Measurements from ENCODE around the gene LYZL6.
"Not testable (repeated sequence)": the region's sequence is repeated elsewhere in the genome, so short reads cannot be mapped to it uniquely, and the experiment has no call there.

The LYZL6 gene

GRCh38 chr17:35944151-35944550 lies 638 bp upstream of the LYZL6 start:
- no peak for DNase-seq

GRCh38 chr17:35942588-35943186 lies 826 bp downstream of the LYZL6 start:
- DNase-seq, result no peak

DNA sequence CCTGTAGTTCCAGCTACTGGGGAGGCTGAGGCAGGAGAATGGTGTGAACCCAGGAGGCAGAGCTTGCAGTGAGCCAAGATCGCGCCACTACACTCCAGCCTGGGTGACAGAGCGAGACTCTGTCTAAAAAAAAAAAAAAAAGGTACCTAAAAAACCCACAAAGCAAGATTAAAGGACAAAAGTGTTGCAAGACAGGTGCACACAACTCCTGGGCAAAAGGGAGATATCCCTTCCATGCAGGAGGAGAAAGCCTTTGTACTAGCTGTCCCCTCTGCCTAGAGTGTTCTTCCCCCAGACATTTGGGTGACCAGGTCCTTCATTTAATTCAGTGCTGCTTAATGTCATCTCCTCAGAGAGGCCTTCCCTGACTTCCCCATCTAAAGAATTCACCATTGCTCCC lies 5.0 kb downstream of the LYZL6 start:
- DNase-seq, result not testable (repeated sequence)

DNA sequence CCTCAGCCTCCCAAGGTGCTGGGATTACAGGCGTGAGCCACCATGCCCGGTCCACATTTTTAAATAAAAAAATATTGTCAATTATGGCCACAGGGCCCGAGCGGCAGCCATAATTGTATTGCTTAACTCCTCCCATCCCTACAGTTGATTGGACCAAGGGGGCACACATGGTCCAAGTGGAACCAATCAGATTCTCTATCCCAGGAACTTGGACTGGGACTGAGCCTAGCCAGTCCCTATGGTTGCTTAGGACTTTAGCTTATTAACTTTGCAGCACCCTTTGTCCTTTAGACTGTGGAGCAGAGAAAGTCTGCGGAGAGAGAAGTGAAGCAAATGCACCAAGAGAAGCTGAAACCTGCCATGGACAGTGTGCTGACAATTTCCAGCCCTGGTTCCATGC lies 7.5 kb downstream of the LYZL6 start:
- DNase-seq, result no peak

DNA sequence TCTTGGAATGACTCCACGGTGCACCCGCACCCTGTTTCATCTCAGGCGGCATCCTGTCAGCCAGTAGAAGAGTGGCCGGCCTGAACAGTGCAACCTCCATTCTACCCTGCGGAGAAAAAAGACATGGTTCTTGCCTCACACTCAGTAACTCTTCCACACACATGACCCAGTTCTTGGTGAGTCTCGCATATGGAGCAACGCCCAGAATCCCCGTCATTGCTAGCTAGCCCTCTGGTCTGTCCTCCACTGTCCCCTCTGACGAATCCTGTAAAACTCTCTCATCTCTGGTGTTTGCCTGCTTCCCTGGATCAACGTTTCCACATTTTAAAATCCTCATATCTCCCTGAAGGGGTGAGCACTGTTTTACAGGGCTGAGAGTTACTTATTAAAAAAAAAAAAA lies 8.8 kb downstream of the LYZL6 start:
- no peak for DNase-seq

- no peak for DNase-seq
Measured at GRCh38 chr17:35932586-35932985, 10.9 kb downstream of the LYZL6 start.

GRCh38 chr17:35931794-35932425 lies 11.6 kb downstream of the LYZL6 start:
- DNase-seq, result no peak

GRCh38 chr17:35930211-35931065 lies 13.1 kb downstream of the LYZL6 start, which contains the start of gene RDM1:
Gene RDM1 (minus strand): TSS chr17:35930773. CDS start chr17:35930727, 46 bp downstream.
- peak; percentile 80 for DNase-seq

DNA sequence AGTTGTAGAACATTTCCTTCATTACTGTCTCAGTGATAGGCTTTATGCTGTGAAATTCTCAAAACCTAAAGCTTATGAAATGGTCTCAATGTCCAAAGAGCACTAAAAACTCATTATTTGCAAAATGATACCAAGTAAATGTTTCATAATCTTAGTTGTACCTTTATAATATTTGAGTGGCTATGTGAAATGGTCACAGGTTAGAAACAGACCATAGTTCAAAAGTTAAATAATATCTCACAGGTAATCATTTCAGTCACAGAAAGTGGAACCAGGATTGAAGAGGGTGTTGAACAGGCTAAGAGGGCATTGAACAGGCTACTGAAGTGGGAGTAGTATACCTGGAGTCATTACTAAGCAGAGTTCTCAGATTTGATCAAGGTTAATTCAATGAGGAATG lies 15.8 kb downstream of the LYZL6 start:
- DNase-seq, result no peak

- no peak for DNase-seq
Measured at GRCh38 chr17:35923609-35924114, 19.9 kb downstream of the LYZL6 start.

GRCh38 chr17:35920229-35920628 lies 23.3 kb downstream of the LYZL6 start:
- DNase-seq, result no peak

DNA sequence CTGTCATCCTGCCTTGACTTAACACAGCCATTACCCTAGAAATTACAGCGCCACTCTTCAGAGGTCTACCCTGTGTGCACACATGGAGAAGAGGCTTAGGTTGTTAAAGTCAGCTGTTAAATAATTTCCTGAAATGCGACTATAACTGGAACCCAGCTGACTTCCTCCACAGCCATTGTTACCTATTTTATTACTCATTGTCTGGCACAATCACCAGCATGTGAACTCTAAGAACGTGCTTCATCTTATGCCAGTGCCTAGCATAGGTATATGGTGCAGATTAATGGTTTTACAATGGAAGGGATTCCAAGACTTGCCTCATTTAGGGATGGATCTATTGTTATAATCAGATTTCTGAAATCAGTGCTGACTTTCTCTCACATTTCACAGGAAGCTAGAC lies 24.8 kb downstream of the LYZL6 start:
- no peak for DNase-seq

GRCh38 chr17:35917519-35918213 lies 25.8 kb downstream of the LYZL6 start:
- DNase-seq, result no peak

DNA sequence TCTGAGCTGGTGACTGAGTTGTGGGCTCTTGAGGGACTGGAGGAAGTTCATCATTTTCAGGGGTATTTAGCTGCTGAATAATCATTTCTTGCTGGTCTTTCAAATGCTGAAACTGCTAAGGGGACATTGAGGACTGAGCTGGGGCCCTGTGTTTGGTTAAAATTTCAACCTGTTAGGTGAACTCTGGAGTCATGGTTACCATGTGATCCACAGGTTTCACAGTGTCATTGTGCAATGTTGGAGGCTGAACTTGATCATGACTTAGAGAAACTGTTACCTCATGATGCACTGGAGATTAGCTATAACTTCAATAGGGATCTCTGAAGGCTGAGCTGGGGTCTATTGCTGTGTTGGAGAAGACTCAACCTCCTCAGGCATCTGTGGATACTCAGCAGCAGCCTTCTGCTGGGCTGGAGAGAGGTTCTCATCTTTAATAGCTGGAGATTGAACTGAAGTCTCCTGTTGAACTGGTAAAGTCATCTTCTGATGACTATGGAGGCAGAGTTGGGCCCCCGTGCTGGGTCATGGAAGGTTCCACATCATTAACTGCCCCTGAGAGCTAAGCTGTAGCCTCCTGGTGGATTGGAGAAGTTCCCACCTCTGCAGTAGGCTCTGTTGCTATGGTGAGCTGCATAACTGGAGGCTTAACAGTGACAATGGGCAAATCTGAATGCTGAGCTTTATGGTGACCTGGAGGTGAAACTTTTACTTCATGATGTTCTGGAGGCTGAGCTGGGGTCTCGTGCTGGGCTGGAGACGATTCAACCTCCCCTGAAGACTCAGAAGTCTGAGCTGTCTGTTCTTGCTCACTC lies 28.2 kb downstream of the LYZL6 start:
- DNase-seq, result no peak

GRCh38 chr17:35914354-35914753 lies 29.2 kb downstream of the LYZL6 start:
- DNase-seq, result no peak

GRCh38 chr17:35913609-35914008 lies 29.9 kb downstream of the LYZL6 start:
- no peak for DNase-seq

DNA sequence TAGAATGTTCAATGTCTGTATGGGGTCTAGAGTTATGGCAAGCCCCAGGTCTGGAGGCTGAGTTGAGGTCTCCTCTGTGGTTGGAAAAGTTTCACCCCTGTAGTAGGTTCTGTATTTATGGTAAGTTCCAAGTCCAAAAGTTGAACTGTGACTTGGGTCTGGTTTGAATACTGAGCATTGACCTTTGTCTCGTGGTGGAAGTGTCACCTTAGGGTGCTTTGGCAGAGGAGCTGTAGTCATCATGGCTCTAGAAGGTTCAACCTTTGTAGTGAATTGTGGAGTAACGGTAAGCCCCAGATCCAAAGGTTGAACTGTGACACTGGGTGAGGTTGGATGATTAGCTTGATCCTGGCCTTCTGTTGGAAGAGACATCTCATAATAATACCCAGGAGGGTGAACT lies 30.6 kb downstream of the LYZL6 start:
- no peak for DNase-seq

DNA sequence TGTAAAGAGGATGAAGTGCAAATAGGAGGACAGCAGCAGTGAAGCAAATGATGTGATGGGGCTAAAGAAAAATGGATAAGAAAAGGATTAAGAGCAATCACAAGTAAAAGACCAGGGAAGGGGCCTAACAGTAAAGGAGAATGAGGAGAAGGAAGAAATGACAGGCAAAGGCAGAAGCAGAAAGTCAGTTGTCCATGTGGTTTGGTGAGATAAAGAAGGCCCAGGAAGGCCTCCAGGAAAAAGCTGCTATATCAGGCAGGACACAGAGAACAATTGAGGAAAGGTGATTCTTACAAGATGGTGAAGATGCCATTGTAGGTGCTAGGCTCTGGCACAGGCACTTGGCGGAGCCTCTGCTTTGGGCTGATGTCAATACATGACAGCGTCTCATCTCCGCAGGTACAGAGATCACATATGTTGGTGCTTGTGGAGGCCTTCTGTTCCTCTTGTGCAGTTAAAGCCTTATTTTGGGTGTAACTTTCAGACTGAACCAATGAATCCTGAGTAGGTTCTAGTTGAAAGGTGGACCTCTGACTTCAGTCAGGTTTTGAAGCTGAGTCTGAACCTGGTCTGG lies 31.1 kb downstream of the LYZL6 start:
- no peak for DNase-seq

- no peak for DNase-seq
Measured at GRCh38 chr17:35909408-35909807, 34.1 kb downstream of the LYZL6 start.

DNA sequence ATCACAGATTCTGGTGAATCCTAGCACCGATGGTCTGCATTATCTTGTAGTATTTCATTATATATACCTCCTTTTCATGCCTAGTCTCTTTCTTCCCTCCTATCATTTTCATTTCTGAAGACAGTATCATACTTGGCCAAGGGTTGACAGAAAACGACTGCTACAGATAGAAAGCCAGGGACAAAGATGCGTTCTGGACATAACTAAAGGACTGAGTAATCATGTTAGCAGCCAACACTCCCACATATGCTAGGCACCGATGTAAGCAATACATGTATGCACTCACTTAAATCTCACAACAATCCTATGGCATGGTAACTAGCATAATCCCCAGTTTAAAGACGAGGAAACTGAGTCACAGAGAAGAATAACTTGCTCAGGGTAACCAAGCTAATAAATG lies 35.8 kb downstream of the LYZL6 start:
- DNase-seq, result no peak

DNA sequence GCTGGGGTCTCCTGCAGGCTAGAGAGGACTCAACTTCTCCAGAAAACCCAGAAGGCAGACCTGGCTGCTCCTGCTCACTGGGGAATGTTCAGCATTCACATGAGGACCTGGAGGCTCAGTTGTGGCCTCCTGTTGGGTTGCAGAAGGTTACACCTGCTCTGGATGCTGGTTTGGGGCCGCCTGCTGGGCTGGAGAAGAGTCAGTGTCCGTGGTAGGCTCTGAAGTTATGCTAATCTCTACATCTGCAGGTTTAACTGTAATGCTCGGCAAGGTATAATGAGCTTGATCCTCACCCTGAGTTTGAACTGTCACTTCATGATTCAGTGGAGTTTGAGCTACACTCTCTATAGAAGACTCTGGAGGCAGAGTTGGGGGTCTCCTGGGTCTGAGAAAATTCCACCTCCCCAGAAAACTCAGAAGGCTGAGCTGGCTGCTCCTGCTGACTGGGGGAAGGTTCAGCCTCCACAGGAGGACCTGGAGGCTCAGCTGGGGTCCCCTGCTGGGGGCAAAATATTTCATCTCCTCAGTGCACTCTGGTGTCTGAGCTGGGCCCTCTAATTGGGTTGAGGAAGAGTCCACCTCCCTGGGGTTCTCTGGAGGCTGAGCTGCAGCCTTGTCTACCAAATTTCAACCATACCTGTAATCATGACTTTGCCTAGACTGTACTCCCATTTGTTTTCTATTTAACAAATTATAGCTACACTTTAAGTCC lies 36.4 kb downstream of the LYZL6 start:
- no peak for DNase-seq
